Pancreas (tissue), 10 donors: ENCODE data around the gene CDH13. TPM values are rescaled to one million over a fixed set of nuclear protein-coding genes. Genes with fewer than 3 reads are reported as not detected.

Experiments used
- ATAC-seq, 4 donors: fragments of 200-7000 bp; cut with Tn5 transposase; one replicate each; pipeline versions ENCODE4 v1.8.0 to v1.9.1; 2020; ENCODE audit warnings: mild to moderate bottlenecking in 4 of 4, moderate library complexity in 4 of 4
- DNase-seq, 6 donors: peaks; one replicate each; pipeline ENCODE4 v3.0.0-alpha.2; 2020
- FAIRE-seq: peaks from 2 replicates; lab custom pipeline; 2012; peaks lifted over from hg19 to GRCh38; lab: Jason Lieb, UNC
- H3K27ac ChIP-seq, 4 donors: fragments of 200-600 bp; sonication (generic); 1 replicate in 3 of 4; 2 replicates in 1 of 4; pipeline versions ENCODE4 v1.5.0 to v1.8.0; 2020
- H3K27me3 ChIP-seq, 4 donors: fragments of 200-600 bp; one replicate each; pipeline ENCODE4 v1.8.0; 2021
- H3K36me3 ChIP-seq, 3 donors: fragments of 200-600 bp; sonication (generic) in 1 of 3; one replicate each; pipeline versions ENCODE4 v1.5.0 to v1.8.0; 2020 to 2021
- H3K4me1 ChIP-seq, 3 donors: fragments of 200-600 bp; one replicate each; pipeline ENCODE4 v1.8.0; 2021
- H3K4me3 ChIP-seq, 4 donors: fragments of 200-600 bp; sonication (generic) in 2 of 4; one replicate each; pipeline versions ENCODE4 v1.5.0 to v1.8.0; 2020 to 2021
- H3K9me3 ChIP-seq, 4 donors: fragments of 200-600 bp; one replicate each; pipeline ENCODE4 v1.8.0; 2021
- CTCF ChIP-seq, 4 donors: fragments of 200-600 bp; sonication (generic) in 3 of 4; IDR thresholded peaks; one replicate each; pipeline versions ENCODE4 v1.5.0 to v1.8.0; 2021; ENCODE audit warnings: antibody characterized with exemption in 4 of 4
- WGBS, 2 donors: extraction: QIAGEN DNeasy Blood & Tissue Kit; methylation state at CpG; one replicate each; pipeline ENCODE4 v1.1.7; 2013; 5-methylcytosine and 5-hydroxymethylcytosine counted together
- intact Hi-C, 3 donors: fragments of 100-400 bp; cut with DNase I; formaldehyde crosslinking; loops; one replicate each; pipeline versions ENCODE4 v1.11.1 to v1.14.2; 2022
- polyA plus RNA-seq, 2 donors: library from polyadenylated mRNA; stranded (reverse); fragments of 200-250 nt; gene quantifications; one replicate each; pipeline ENCODE4 v1.2.3, GENCODE V29; 2013
- total RNA-seq, 6 donors: library from RNA; stranded (reverse); fragmentation: NEBNext Ultra II Directional in 4 of 6; extraction: Animal tissue kit (Norgen Biotek cat#: 25700) in 4 of 6; gene quantifications; one replicate each; pipeline versions ENCODE4 v1.2.1 to v1.2.4, GENCODE V29; 2021 to 2023
- donor health status: healthy with polysubstance abuse.
- donor health status: DM: no; HTN: no; CAD: no; lungs with moderate emphysema.
- donor health status: DM: no; HTN: no; CAD: no.
- donor health status: control.
- donor health status: control.
- donor health status: Bipolar disorder and iron deficiency.
- donor health status: DM: yes; HTN: yes; CAD: no.
- donor health status: DM: no; HTN: no; CAD: no.
- donor health status: DM: no; HTN: no; CAD: no.
- donor health status: DM: yes; HTN: yes; CAD: no.

CDH13 gene
- total and polyA plus RNA-seq, 8 donors = 0.12 to 1.0 (median 0.37) TPM

GRCh38 chr16:83023640-83024039 is 396.9 kb downstream of the CDH13 start:
- no peaks in the 10 kb centered on the region for H3K9me3 ChIP-seq
- no peaks in the 10 kb centered on the region for H3K4me1 ChIP-seq
- WGBS, 2 donors = 52 to 57% methylated on average over 1 of the region's 1 CpG
- no peak overlapping the region for H3K4me3 ChIP-seq
- H3K36me3 ChIP-seq = no peaks in the 10 kb centered on the region
- no peak for TF ChIP-seq CTCF (IDR thresholded peaks at IDR 0.05)
- no peaks in the 10 kb centered on the region for H3K27me3 ChIP-seq
- FAIRE-seq (no peak), DNase-seq (no peak), ATAC-seq (no peak)
- no peak overlapping the region for H3K27ac ChIP-seq
- intact Hi-C loops = no loop called here

- Histone ChIP-seq H3K9me3 (no peaks in the 10 kb centered on the region), H3K4me1 (no peaks in the 10 kb centered on the region), H3K27ac (no peak overlapping the region), H3K4me3 (no peak overlapping the region), H3K36me3 (no peaks in the 10 kb centered on the region), H3K27me3 (no peaks in the 10 kb centered on the region)
- intact Hi-C loops = no loop called here
- WGBS, 2 donors = 27 to 34% methylated on average over 3 of the region's 3 CpGs
- no peak for DNase-seq
- no peak for FAIRE-seq
- ATAC-seq = no peak
- no peak for TF ChIP-seq CTCF (IDR thresholded peaks at IDR 0.05)
Observed at GRCh38 chr16:83027973-83028372, 401.2 kb downstream of the CDH13 start.

- Histone ChIP-seq H3K4me3 (no peak overlapping the region), H3K27ac (no peak overlapping the region), H3K4me1 (no peaks in the 10 kb centered on the region), H3K9me3 (no peaks in the 10 kb centered on the region), H3K27me3 (no peaks in the 10 kb centered on the region), H3K36me3 (no peaks in the 10 kb centered on the region)
- FAIRE-seq = no peak
- ATAC-seq = no peak
- intact Hi-C loops = no loop called here
- DNase-seq = no peak
- 55 to 60% methylated on average over 2 of the region's 2 CpGs for WGBS, 2 donors
- no peak for TF ChIP-seq CTCF (IDR thresholded peaks at IDR 0.05)
Observed at GRCh38 chr16:83029467-83029866, 402.7 kb downstream of the CDH13 start.

GRCh38 chr16:83031524-83031923 is 404.8 kb downstream of the CDH13 start:
- Histone ChIP-seq H3K4me3 (no peak overlapping the region), H3K27me3 (no peaks in the 10 kb centered on the region), H3K9me3 (no peaks in the 10 kb centered on the region), H3K27ac (no peak overlapping the region), H3K36me3 (no peaks in the 10 kb centered on the region), H3K4me1 (no peaks in the 10 kb centered on the region)
- intact Hi-C loops = no loop called here
- ATAC-seq = no peak
- TF ChIP-seq CTCF (IDR thresholded peaks at IDR 0.05) = no peak
- 59 to 64% methylated on average over 3 of the region's 3 CpGs for WGBS, 2 donors
- no peak for DNase-seq
- FAIRE-seq = no peak

GRCh38 chr16:83037102-83037501 is 410.3 kb downstream of the CDH13 start:
- no peaks in the 10 kb centered on the region for H3K27me3 ChIP-seq
- no peaks in the 10 kb centered on the region for H3K9me3 ChIP-seq
- H3K27ac ChIP-seq = no peak overlapping the region
- no peak for TF ChIP-seq CTCF (IDR thresholded peaks at IDR 0.05)
- intact Hi-C loops = no loop called here
- H3K4me3 ChIP-seq = no peak overlapping the region
- WGBS, 2 donors = 51 to 68% methylated on average over 2 of the region's 2 CpGs
- no peak for ATAC-seq
- no peak for DNase-seq
- no peaks in the 10 kb centered on the region for H3K4me1 ChIP-seq
- no peaks in the 10 kb centered on the region for H3K36me3 ChIP-seq
- FAIRE-seq = no peak
